Measurements from ENCODE around the gene GAS7.

- TF ChIP-seq POLR2A (IDR thresholded peaks at IDR 0.05) (no peak), CTCF (IDR thresholded peaks at IDR 0.05) (no peak)
Measured at GRCh38 chr17:10003705-10004104, 194.7 kb downstream of the GAS7 start.
